Measurements from ENCODE around the gene ZC3H4.

Gene ZC3H4

GRCh38 chr19:47020132-47020805, 93.3 kb downstream of the ZC3H4 start:
- peak overlapping the region; percentile 52 for H3K4me3 ChIP-seq (ENCODE audit: low read depth, low read length)
- TF ChIP-seq CTCF (IDR thresholded peaks at IDR 0.05; ENCODE audit: insufficient read depth, low read length, missing control alignments), result no peak
- POLR2A ChIA-PET, result interaction anchor here (1.0 to 1.1 kb wide), 2 partner anchors 93 to 205 kb away, joined by 3 read pairs; partner anchors contain the start of gene ZC3H4
- CTCF ChIA-PET, result interaction anchor here (0.8 to 2.5 kb wide), 8 partner anchors 8 to 164 kb away, joined by 3 to 12 read pairs (median 6); no protein-coding TSS in a partner anchor
- no peak for DNase-seq (ENCODE audit: low read depth, low spot score)

- peak within 1 kb of the TSS; percentile 52 for H3K4me3 ChIP-seq (ENCODE audit: low read depth, low read length)
- CTCF ChIA-PET, result interaction anchor here (1.2 to 2.5 kb wide), 5 partner anchors 15 to 228 kb away, joined by 4 to 12 read pairs (median 6); no protein-coding TSS in a partner anchor
- POLR2A ChIA-PET, result interaction anchor here (1.0 to 1.1 kb wide), 2 partner anchors 94 to 206 kb away, joined by 3 read pairs; partner anchors contain the start of gene ZC3H4
- DNase-seq (ENCODE audit: low read depth, low spot score), result no peak
- TF ChIP-seq CTCF (IDR thresholded peaks at IDR 0.05; ENCODE audit: insufficient read depth, low read length, missing control alignments), result no peak
Observed at GRCh38 chr19:47019431-47020041, 94.0 kb downstream of the ZC3H4 start, which contains the start of gene NPAS1. TSS of gene NPAS1 (plus strand) at chr19:47019837. CDS start at chr19:47021048, 1,211 bp downstream.

GRCh38 chr19:47018923-47019322, 94.7 kb downstream of the ZC3H4 start:
- ChIA-PET CTCF (interaction anchor here (1.1 to 2.5 kb wide), 5 partner anchors 18 to 228 kb away, joined by 3 to 12 read pairs (median 6); partner anchors contain the start of gene SAE1), POLR2A (interaction anchor here (0.5 to 1.1 kb wide), 2 partner anchors 94 to 182 kb away, joined by 3 read pairs; partner anchors contain the start of gene ZC3H4)
- no peak overlapping the region; the same call in 1 of the 2 replicates for H3K4me3 ChIP-seq (ENCODE audit: low read depth, low read length)
- no peak for TF ChIP-seq CTCF (IDR thresholded peaks at IDR 0.05; ENCODE audit: insufficient read depth, low read length, missing control alignments)
- DNase-seq (ENCODE audit: low read depth, low spot score), result no peak

Measured in AG04449 (cell line).